Right atrium auricular region (tissue), 2 donors: ENCODE data around the gene E2F2. TPM values are rescaled to one million over a fixed set of nuclear protein-coding genes. Genes with fewer than 3 reads are reported as not detected.

Source experiments
- DNase-seq: peaks from one replicate; pipeline ENCODE4 v3.0.0-alpha.2; 2019; ENCODE audit warnings: low spot score
- H3K27ac ChIP-seq, 2 donors: fragments of 200-600 bp; sonication (generic); 1 replicate in 1 of 2; 2 replicates in 1 of 2; pipeline ENCODE4 v1.5.1; 2016 to 2019
- H3K27me3 ChIP-seq, 2 donors: fragments of 200-600 bp; sonication (generic); one replicate each; pipeline versions ENCODE4 v1.5.1 to v1.6.0; 2017 to 2019
- H3K36me3 ChIP-seq: fragments of 200-600 bp; sonication (generic); one replicate; pipeline ENCODE4 v1.5.1; 2016
- H3K4me1 ChIP-seq, 2 donors: fragments of 200-600 bp; sonication (generic); one replicate each; pipeline versions ENCODE4 v1.5.1 to v1.6.0; 2017 to 2019
- H3K4me3 ChIP-seq, 2 donors: fragments of 200-600 bp; sonication (generic); 1 replicate in 1 of 2; 2 replicates in 1 of 2; pipeline ENCODE4 v1.5.1; 2017 to 2019; ENCODE audit warnings: mild to moderate bottlenecking in 1 of 2, moderate library complexity in 1 of 2
- H3K9me3 ChIP-seq, 2 donors: fragments of 200-600 bp; sonication (generic); one replicate each; pipeline ENCODE4 v1.5.1; 2019
- CTCF ChIP-seq, 2 donors: fragments of 200-600 bp; sonication (generic); IDR thresholded peaks; one replicate each; pipeline ENCODE4 v1.5.1; 2019; ENCODE audit warnings: antibody characterized with exemption in 2 of 2
- total RNA-seq, 2 donors: library from RNA; depleted of rRNA; stranded (reverse); fragments of >200 nt; gene quantifications; one replicate each; pipeline ENCODE4 v1.1.0, GENCODE V29; 2016

E2F2 gene
- total RNA-seq, 2 donors from 2014 or later: 0.20 to 0.33 TPM

- peak overlapping the region; percentile 90 to 93 for H3K27ac ChIP-seq
- TF ChIP-seq CTCF (IDR thresholded peaks at IDR 0.05): no peak
- H3K4me1 ChIP-seq: peaks cover 0 to 55% of the 10 kb centered on the region in 2 donors
- peak overlapping the region in 1 of 2 donors; percentile 79 for H3K4me3 ChIP-seq
- no peaks in the 10 kb centered on the region for H3K9me3 ChIP-seq
- peaks cover 23% of the 10 kb centered on the region for H3K36me3 ChIP-seq
- no peaks in the 10 kb centered on the region for H3K27me3 ChIP-seq
- DNase-seq: no peak
These were observed 30.7 kb upstream of the E2F2 start for GRCh38 chr1:23561813-23562100.

- H3K9me3 ChIP-seq: no peaks in the 10 kb centered on the region
- DNase-seq: no peak
- H3K4me1 ChIP-seq: peaks cover 0 to 60% of the 10 kb centered on the region in 2 donors
These were observed 30.2 kb upstream of the E2F2 start for GRCh38 chr1:23561076-23561812.

GRCh38 chr1:23559985-23560741, 29.1 kb upstream of the E2F2 start:
- Histone ChIP-seq H3K27ac (peak overlapping the region; percentile 90 to 93), H3K9me3 (no peaks in the 10 kb centered on the region), H3K27me3 (no peaks in the 10 kb centered on the region), H3K36me3 (peaks cover 23% of the 10 kb centered on the region), H3K4me1 (peaks cover 0 to 71% of the 10 kb centered on the region in 2 donors), H3K4me3 (peak overlapping the region; percentile 68 to 79)
- TF ChIP-seq CTCF (IDR thresholded peaks at IDR 0.05): no peak
- no peak for DNase-seq

More at GRCh38 chr1:23561076-23561812, 30.2 kb upstream of the E2F2 start:
- Histone ChIP-seq H3K27ac (peak overlapping the region; percentile 90 to 93), H3K36me3 (peaks cover 23% of the 10 kb centered on the region), H3K4me3 (peak overlapping the region in 1 of 2 donors; percentile 79), H3K27me3 (no peaks in the 10 kb centered on the region)
- TF ChIP-seq CTCF (IDR thresholded peaks at IDR 0.05): no peak

- H3K36me3 ChIP-seq: peaks cover 23% of the 10 kb centered on the region
- H3K4me3 ChIP-seq: peak within 1 kb of the TSS; percentile 68 to 79
- H3K4me1 ChIP-seq: peaks cover 0 to 68% of the 10 kb centered on the region in 2 donors
- peak; percentile 99 for DNase-seq
- peak in 1 of 2 donors; percentile 11 for TF ChIP-seq CTCF (IDR thresholded peaks at IDR 0.05)
- H3K27me3 ChIP-seq: no peaks in the 10 kb centered on the region
- peak within 1 kb of the TSS; percentile 90 to 93 for H3K27ac ChIP-seq
- no peaks in the 10 kb centered on the region for H3K9me3 ChIP-seq
These were observed 28.3 kb upstream of the E2F2 start, which contains the start of gene ID3 for GRCh38 chr1:23559136-23559984. Gene ID3, minus strand, starts transcription at chr1:23559501. Its CDS starts 75 bp downstream, at chr1:23559426.

GRCh38 chr1:23558872-23559135, 27.8 kb upstream of the E2F2 start:
- Histone ChIP-seq H3K4me1 (peaks cover 0 to 68% of the 10 kb centered on the region in 2 donors), H3K4me3 (peak overlapping the region; percentile 68 to 79)
- TF ChIP-seq CTCF (IDR thresholded peaks at IDR 0.05): no peak

More at GRCh38 chr1:23558872-23559135, 27.8 kb upstream of the E2F2 start:
- Histone ChIP-seq H3K27ac (peak overlapping the region; percentile 90 to 93), H3K27me3 (no peaks in the 10 kb centered on the region), H3K36me3 (peaks cover 23% of the 10 kb centered on the region), H3K9me3 (no peaks in the 10 kb centered on the region)
- DNase-seq: no peak
